T-helper 9 cell (primary cell): ENCODE data around the gene CHTF8.
A peak's percentile ranks its signal among the peaks of the same experiment; 100 is the strongest.
"Not testable (repeated sequence)": the region's sequence is repeated elsewhere in the genome, so short reads cannot be mapped to it uniquely, and the experiment has no call there.

ENCODE experiments used
- DNase-seq: peaks from one replicate; pipeline ENCODE4 v3.0.0-alpha.2; 2020
- total RNA-seq, 2 donors: gene quantifications; one replicate each; lab custom pipeline; 2026; lab: John Stamatoyannopoulos, UW

CHTF8 gene, protein sequence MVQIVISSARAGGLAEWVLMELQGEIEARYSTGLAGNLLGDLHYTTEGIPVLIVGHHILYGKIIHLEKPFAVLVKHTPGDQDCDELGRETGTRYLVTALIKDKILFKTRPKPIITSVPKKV
- total RNA-seq, result 0 to 0.56 reads per million in 2 donors

DNA sequence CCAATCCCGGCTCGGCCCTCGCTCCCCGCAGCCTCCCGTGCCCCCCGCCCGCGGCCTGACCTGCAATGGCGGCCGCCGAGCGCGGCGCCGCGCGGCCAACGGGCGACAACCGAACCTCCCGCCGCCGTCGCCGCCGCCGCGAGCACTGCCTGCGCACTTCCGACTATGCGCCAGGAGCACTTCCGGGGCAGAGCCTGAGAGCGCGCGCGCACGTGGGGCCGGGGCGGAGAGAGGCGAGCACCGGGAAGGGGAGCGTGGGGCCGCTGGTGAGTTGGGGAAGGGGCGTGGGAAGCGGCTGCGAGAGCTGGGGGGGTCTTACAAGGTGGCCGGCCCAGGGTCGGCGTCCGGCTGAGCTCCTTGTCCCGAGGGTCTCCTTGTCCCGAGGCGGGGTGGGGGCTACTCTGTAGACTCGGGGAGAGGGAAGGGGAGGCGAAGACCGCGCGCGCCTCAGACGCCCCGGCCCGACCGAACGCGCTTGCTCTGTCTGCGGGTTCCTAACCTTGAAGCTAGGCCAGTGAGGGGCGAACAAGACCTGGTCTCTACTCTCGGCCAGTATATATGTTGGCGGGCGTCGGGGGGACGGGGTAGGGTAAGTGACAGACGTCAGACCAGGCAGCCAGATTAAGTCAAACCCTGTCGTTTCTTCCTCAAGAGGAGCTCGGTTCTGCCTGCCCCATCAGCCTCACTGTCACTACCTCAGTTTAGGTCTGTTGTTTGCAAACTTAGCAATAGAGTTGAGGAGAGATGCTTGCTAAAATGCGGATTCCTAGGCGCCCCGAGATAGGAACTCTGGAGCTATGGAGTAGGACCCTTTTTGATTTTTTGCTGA is at the start of gene CHTF8, which contains the start of gene UTP4:
TSS of gene CHTF8 (minus strand) at position 165 of the 829 bp plus-strand sequence. CDS start 11,130 bp downstream, outside the sequence.
TSS of gene UTP4 (plus strand) at position 226 of the 829 bp plus-strand sequence. CDS start 811 bp downstream, outside the sequence.
- DNase-seq, result peak; percentile 81

DNA sequence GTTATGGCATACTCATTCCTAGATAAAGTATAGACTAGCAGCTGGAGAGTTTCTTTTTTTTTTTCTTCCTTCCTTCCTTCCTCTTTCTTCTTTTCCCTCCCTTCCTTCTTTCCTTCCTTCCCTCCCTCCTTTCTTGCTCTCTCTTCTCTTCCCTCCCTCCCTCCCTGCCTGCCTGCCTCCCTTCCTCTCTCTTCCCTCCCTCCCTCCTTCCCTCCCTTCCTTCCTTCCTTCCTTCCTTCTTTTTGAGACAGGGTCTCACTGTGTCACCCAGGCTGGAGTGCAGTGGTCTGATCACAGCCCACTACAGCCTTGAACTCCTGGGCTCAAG is 47.6 kb upstream of the CHTF8 start:
- DNase-seq, result no peak

GRCh38 chr16:69179328-69180010 is 47.1 kb upstream of the CHTF8 start:
- DNase-seq, result no peak

DNA sequence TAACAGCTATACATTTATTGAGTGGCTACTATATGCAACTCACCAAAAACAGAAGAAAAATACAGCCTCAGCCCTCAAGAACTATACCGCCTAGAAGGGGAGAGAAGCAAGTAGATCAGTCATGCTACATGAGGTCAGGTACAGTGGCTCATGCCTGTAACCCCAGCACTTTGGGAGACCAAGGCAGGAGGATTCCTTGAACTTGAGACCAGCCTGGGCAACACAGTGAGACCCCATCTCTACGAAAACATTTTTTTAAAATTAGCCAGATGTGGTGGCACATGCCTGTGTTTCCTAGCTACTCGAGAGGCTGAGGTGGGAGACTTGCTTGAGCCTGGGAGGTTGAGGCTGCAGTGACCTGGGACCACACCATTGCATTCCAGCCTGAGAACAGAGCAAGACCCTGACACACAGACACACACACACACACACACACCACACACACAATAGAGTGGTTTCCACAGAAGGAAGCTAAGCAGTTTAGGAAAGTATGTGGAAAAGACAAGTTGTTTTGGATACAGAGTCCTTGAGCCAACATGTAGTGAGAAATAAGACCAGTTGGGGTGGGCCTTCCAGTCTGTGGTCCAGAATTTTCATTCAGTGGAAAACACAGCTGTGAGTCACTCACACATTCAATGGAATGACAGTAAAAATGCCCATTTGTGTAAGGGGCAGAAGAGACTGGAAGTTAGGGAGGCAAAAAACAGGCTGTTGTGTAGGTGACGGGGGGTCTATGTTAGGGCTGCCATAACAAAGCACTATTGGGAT is 43.8 kb upstream of the CHTF8 start:
- no peak for DNase-seq

DNA sequence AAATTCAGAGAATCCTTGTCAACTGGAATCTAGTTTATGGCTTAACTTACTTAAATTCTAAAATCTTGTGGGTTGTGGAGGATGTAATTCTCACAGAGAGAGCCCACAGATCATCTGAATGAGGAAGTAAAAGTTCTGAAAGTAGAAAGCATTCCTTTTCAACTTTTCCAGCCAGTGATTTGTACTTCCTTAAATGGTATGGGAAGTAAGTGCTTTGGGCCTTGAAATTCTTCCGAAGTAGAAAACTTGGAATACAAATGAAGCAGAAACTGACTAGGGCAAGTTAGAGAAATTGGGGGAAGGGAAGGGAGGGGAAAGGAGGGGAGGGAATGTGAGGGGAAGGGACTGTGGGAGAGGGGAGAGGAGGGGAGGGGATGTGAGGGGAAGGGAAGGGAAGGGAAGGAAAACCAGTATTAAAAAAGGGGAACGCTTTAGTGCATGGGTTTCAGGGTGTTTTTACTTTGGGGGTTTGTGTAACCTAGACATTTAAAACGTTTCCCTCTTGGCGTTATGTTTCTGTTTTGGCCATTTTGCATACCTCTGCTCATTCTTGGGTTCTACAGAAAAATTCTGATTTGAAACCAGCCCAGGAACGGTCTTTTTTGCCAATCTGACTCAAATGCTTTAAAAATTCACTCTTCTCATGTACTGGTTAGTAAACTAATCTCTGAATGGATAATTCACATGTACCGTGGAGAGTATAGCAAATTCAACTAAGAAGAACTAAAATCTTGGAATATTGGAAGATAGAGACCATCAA is 39.1 kb upstream of the CHTF8 start:
- no peak for DNase-seq

GRCh38 chr16:69169607-69170352 is 37.4 kb upstream of the CHTF8 start:
- DNase-seq, result no peak

- no peak for DNase-seq
Observed at GRCh38 chr16:69169051-69169450, 36.7 kb upstream of the CHTF8 start.

GRCh38 chr16:69166946-69167930 is 34.9 kb upstream of the CHTF8 start:
- DNase-seq, result no peak

DNA sequence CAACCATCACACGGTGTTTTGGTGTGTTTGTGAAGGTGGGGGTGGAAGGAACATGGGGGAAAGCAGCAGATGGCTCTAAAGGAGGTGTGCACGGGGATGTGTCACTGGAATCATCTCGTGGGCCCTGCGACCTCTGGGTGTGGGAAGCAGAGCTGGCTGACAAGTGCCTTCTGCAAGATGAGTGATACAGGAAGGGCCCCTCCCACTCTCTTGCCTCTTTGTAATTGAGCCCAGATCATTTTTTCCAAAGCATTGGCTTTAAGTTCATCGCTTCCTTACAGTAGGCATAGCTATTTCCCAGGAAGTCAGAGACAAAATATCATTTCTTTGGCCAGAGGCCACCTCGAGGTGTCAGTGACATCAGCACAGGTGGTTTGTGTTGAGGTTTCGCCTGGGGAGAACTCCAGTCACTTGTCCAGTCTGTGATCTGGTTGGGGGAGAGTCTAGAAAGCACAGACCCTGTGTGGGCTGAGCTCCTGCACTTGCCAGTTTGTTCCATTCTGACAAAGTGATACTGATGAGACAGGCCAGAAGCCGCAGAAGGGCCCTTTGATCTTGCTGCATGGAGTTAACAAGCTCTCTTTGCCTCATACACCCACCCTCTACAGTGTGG is 33.9 kb upstream of the CHTF8 start:
- no peak for DNase-seq

DNA sequence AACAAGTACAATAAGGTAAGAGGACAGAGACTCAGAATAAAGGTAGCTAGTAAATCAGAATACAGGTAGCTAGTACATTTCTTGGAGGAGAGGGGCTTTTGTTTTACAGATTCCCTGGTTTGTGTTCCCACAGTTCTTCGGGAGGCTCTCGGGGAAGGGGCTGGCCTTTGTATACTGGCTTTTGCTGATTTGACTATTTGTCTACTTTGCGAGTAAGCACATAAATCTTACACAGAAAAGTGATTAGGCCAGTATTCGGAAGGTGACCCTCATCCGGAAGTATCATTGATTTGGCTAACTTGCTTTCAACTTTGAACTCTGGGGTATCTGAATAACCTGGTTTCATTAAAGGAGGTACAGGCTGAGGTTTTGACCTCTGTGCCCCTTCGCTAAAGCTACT is 33.2 kb upstream of the CHTF8 start:
- DNase-seq, result no peak

- no peak for DNase-seq
Observed at GRCh38 chr16:69160192-69160591, 27.8 kb upstream of the CHTF8 start.

DNA sequence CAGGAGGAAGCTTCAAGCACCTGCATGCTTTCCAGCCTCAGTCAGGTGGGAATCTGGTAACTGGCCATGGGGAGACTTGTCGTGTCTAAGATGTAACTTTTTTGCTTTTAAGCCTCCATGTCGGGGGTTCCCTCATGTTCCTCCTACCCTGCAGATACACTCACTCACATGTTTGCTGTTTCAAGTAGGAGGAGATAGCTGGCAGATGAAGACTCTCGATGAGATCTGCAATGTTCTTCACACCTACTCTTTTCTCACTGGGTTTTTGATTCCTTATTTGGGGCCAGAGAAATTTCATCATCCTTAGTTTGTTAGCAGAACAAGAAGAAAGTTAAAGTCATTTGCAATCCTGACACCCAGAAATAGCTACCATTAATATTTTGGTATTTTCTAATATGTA is 24.8 kb upstream of the CHTF8 start:
- no peak for DNase-seq

GRCh38 chr16:69150146-69150865 is 17.9 kb upstream of the CHTF8 start:
- peak; percentile 37 for DNase-seq

DNA sequence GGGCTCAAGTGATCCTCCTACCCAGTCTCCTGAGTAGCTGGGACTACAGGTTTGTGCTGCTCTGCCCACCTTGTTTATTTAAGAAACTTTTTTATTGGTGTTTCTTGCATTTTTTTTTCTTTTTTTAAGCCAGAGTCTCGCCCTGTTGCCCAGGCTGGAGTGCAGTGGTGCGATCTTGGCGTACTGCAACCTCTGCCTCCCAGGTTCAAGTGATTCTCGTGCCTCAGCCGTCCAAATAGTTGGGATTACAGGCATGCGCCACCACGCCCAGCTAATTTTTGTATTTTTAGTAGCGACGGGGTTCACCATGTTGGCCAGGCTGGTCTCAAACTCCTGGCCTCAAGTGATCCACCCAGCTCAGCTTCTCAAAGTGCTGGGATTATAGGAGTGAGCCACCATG is 17.2 kb upstream of the CHTF8 start:
- DNase-seq, result not testable (repeated sequence)

DNA sequence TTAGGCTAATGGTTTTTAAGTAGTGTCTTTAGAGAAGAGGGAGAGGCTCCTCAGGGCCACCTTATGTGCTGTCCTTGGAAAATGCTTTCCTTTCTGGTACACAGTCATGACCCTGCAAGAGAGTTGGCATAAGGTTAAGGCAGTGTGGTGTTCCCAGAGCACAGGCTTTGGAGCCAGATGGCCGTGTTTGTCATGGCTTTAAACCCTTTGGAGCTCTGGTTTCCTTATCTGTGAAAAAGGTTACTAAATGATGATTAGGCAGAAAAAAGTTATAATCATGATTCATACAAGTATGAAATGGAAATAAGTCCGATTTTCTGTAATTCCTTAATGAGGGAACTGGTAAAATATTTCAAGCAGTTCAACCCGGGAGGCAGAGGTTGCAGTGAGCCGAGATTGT is 13.3 kb upstream of the CHTF8 start:
- DNase-seq, result no peak

- DNase-seq, result no peak
Observed at GRCh38 chr16:69143116-69143515, 10.7 kb upstream of the CHTF8 start.

DNA sequence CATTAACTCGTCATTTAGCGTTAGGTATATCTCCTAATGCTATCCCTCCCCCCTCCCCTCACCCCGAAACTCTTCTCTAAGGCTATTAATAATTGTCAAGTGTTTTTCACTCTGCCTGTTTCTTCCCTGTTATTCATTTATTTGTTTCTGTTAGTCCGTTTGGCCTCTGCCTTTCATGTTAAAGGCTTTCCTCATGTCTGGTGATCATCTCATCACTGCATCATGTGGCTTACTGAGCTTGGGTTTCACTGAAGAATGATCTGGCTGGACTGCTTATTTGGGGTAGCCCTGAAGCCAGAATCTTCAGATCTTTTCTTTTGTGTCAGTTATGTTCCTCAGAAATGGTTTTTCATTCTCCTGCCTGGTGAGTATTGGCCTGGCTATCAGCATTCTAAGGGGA is 9.5 kb upstream of the CHTF8 start:
- no peak for DNase-seq

DNA sequence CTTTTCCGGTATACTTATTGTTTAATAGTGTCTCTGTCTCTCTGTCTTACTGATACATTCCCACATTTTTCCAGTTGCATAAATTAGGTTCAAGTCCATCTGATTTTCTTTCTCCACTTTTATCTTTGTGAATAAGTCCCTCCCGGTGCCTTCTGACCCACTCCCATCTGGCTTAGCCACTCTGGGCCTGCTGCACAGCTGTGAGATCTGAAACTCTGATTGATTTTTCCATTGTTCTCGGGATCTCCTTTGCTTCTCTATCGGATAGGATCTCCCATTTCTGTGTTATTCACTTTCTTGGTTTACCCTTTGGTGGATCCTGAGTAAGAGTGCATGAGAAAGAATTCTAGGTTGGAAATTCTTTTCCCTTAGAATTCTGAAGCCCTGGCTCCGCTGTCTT is 8.6 kb upstream of the CHTF8 start:
- no peak for DNase-seq

GRCh38 chr16:69139464-69139863 is 7.1 kb upstream of the CHTF8 start:
- not testable (repeated sequence) for DNase-seq
